HFF-Myc (cell line): ENCODE measurements around the gene ZNF865.

Experiments used
- DNase-seq: peaks from one replicate; pipeline ENCODE4 v3.0.0-alpha.2; 2011; ENCODE audit warnings: low read depth; ENCODE audit errors: extremely low read depth
- H3K4me3 ChIP-seq: replicated peaks from 2 replicates; pipeline ENCODE4 v1.5.1; 2011; ENCODE audit warnings: low read depth, mild to moderate bottlenecking, control low read depth, low read length
- TF ChIP-seq, protein P1 (sequence below): IDR thresholded peaks from 2 replicates; pipeline ENCODE4 v1.5.1; 2012; ENCODE audit warnings: mild to moderate bottlenecking, low read depth, low read length, control low read depth; ENCODE audit errors: missing control alignments

The ZNF865 gene

GRCh38 chr19:55618426-55618825 lies 13.0 kb downstream of the ZNF865 start:
- TF ChIP-seq, protein P1, sequence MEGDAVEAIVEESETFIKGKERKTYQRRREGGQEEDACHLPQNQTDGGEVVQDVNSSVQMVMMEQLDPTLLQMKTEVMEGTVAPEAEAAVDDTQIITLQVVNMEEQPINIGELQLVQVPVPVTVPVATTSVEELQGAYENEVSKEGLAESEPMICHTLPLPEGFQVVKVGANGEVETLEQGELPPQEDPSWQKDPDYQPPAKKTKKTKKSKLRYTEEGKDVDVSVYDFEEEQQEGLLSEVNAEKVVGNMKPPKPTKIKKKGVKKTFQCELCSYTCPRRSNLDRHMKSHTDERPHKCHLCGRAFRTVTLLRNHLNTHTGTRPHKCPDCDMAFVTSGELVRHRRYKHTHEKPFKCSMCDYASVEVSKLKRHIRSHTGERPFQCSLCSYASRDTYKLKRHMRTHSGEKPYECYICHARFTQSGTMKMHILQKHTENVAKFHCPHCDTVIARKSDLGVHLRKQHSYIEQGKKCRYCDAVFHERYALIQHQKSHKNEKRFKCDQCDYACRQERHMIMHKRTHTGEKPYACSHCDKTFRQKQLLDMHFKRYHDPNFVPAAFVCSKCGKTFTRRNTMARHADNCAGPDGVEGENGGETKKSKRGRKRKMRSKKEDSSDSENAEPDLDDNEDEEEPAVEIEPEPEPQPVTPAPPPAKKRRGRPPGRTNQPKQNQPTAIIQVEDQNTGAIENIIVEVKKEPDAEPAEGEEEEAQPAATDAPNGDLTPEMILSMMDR: no peak
- H3K4me3 ChIP-seq: no peak overlapping the region
- no peak for DNase-seq

DNA sequence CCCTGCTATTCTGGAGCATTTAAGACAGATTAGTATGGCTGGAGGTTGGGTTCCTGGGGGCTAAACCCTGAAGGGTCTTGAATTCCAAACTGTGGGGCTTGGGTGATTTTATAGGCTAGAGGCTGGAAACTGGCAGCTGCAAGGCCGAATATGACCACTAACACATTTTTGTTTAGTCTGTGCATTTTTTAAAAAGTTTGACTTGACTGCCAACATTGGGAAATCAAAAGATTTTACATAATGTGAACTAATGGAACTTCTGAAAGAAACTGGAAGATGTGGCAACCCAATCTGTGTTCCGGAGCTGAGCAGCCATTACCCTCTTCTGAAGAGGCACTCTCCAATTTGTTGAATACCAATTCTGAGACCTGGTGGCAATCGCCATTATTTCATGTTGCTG lies 13.8 kb downstream of the ZNF865 start:
- H3K4me3 ChIP-seq: no peak overlapping the region
- TF ChIP-seq, protein P1: no peak
- no peak for DNase-seq

- DNase-seq: no peak
- TF ChIP-seq, protein P1: no peak
- no peak overlapping the region for H3K4me3 ChIP-seq
Observed at GRCh38 chr19:55620410-55621204, 15.2 kb downstream of the ZNF865 start.

DNA sequence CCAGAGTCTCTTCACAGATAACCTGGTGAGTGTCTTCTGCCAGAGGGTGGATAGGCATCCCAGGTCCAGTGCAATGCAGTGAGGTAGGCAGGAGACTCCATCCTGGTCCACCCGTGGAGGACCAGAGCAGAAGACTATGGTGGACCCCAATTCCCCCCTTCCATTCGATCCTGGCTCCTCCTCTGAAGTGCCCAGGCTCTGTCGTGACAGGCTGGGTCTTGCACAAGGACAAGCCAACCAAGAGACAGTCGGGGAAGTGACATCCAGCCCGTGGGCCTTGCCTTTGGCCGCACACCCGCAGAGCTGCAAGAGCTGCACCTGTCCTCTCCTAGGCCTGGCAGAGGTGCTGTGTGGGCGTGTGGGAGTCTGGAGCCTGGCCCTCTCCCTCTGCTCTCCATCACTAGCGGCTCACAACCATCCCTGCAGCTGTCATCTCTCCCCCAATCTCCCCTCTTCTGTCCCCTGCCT lies 15.8 kb downstream of the ZNF865 start:
- TF ChIP-seq, protein P1: no peak
- no peak for DNase-seq
- no peak overlapping the region for H3K4me3 ChIP-seq

DNA sequence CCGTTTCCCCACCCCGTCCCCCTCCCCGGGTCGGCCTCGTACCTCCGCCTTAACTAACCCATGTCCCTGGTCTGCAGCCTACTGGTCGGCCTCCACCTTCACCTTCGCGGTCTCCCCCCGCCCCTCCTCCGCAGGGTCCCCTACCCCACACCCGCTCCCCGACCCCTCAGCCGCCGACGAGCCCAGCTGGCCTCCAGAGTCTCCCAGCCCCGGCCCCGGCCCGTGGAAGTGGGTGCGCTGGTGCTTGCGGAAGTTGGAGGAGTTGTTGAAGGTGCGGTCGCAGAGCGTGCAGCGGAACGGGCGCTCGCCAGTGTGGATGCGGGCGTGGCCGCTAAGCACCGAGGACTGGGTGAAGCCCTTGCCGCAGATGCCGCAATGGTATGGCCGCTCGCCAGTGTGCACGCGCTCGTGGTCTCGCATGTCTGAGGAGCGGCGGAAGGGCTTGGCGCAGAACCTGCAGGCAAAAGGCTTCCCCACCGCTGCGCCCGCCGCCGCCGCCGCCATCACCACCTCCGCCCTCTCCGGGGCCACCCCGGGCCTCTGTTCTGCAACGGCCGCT lies 16.3 kb downstream of the ZNF865 start:
- no peak overlapping the region for H3K4me3 ChIP-seq
- DNase-seq: no peak
- TF ChIP-seq, protein P1: no peak

DNA sequence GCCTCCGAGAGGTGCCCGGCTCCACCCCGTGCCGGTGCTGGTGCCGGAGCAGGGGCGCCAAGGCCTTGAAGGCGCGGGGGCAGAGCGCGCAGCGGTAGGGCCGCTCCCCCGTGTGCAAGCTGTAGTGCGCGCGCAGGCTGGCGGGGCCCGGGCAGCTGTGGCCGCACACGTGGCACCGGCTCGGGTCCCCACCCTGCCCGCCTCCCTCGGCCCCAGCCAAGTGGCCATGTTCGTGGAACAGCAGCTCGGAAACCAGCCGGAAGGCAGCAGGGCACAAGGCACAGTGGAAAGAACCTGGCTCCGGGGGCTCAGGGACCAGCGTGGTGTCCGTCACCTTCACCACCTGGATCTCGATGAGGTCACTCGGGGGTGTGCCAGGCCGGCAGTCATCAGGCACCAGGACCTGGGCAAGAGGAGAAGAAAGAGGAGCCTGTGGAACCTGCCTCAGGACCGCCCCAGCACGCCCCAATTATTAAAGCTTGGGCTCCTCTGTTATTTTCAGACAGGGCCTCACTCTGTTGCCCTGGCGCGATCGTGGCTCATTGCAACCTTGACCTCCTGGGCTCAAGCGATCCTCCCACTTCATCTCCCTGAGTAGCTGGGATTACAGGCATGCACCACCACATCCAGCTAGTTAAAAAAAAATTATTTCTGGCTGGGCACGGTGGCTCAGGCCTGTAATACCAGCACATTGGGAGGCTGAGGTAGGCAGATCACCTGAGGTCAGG lies 17.0 kb downstream of the ZNF865 start:
- TF ChIP-seq, protein P1: no peak

More for the DNA sequence above, 17.0 kb downstream of the ZNF865 start:
- no peak overlapping the region for H3K4me3 ChIP-seq
- no peak for DNase-seq
